AG10803 (cell line): ENCODE measurements around the gene VWA5A.

Experiments
- DNase-seq: peaks from one replicate; pipeline ENCODE4 v3.0.0; 2010; ENCODE audit warnings: low read depth
- H3K4me3 ChIP-seq: 2 replicates; pipeline ENCODE4 v1.5.1; 2011; ENCODE audit warnings: mild to moderate bottlenecking, low read length, control low read depth
- TF ChIP-seq, protein P1 (sequence below): conservative IDR thresholded peaks from 2 replicates; pipeline ENCODE4 v1.5.1; 2011; ENCODE audit warnings: mild to moderate bottlenecking, low read length, control low read depth, inconsistent platforms

The VWA5A gene

GRCh38 chr11:124195189-124195734, 80.0 kb downstream of the VWA5A start:
- TF ChIP-seq, protein P1, sequence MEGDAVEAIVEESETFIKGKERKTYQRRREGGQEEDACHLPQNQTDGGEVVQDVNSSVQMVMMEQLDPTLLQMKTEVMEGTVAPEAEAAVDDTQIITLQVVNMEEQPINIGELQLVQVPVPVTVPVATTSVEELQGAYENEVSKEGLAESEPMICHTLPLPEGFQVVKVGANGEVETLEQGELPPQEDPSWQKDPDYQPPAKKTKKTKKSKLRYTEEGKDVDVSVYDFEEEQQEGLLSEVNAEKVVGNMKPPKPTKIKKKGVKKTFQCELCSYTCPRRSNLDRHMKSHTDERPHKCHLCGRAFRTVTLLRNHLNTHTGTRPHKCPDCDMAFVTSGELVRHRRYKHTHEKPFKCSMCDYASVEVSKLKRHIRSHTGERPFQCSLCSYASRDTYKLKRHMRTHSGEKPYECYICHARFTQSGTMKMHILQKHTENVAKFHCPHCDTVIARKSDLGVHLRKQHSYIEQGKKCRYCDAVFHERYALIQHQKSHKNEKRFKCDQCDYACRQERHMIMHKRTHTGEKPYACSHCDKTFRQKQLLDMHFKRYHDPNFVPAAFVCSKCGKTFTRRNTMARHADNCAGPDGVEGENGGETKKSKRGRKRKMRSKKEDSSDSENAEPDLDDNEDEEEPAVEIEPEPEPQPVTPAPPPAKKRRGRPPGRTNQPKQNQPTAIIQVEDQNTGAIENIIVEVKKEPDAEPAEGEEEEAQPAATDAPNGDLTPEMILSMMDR = peak; percentile 87
- peak; percentile 54 for DNase-seq

More at GRCh38 chr11:124195189-124195734, 80.0 kb downstream of the VWA5A start:
- no peak overlapping the region for H3K4me3 ChIP-seq
